Gastroesophageal sphincter (tissue), 3 donors: ENCODE measurements around the gene PDE4B.

ENCODE experiments used
- CTCF ChIP-seq, 4 experiments: fragments of 200-600 bp in 2 of 4; fragments of 450-650 bp in 2 of 4; sonication (generic) in 1 of 4; IDR thresholded peaks; one replicate each; pipeline ENCODE4 v1.5.1; 2017 to 2019; ENCODE audit warnings: antibody characterized with exemption in 4 of 4, mild to moderate bottlenecking in 2 of 4, moderate library complexity in 2 of 4
- EP300 ChIP-seq: sonication (generic); formaldehyde crosslinking; IDR thresholded peaks from one replicate; pipeline ENCODE4 v1.6.1; 2017; ENCODE audit warnings: antibody characterized with exemption, mild to moderate bottlenecking
- POLR2A ChIP-seq, 2 donors: fragments of 450-650 bp; IDR thresholded peaks; one replicate each; pipeline ENCODE4 v1.6.1; 2017; ENCODE audit warnings: antibody characterized with exemption in 2 of 2, mild to moderate bottlenecking in 2 of 2, moderate library complexity in 1 of 2
- POLR2AphosphoS5 ChIP-seq: sonication (generic); formaldehyde crosslinking; IDR thresholded peaks from one replicate; pipeline ENCODE4 v1.6.1; 2017; ENCODE audit warnings: antibody characterized with exemption

GRCh38 chr1:66273656-66274055 lies 481.0 kb downstream of the PDE4B start:
- TF ChIP-seq POLR2A (IDR thresholded peaks at IDR 0.05) (no peak), CTCF (IDR thresholded peaks at IDR 0.05) (no peak), POLR2AphosphoS5 (no peak), EP300 (no peak)
